H1 (cell line): ENCODE measurements around the gene LPP. TPM values are rescaled to one million over a fixed set of nuclear protein-coding genes. Genes with fewer than 3 reads are reported as not detected.

Source experiments
- CTCF ChIA-PET: fragments of 300-600 bp; sonication (Branson Sonifier 250); formaldehyde crosslinking; loops from one replicate; lab custom pipeline; 2021; ENCODE audit not compliant: partially characterized antibody; lab: Charles Lee
- POLR2A ChIA-PET: fragments of 300-600 bp; sonication (Branson Sonifier 250); formaldehyde crosslinking; loops from one replicate; lab custom pipeline; 2021; ENCODE audit warnings: inconsistent platforms; ENCODE audit not compliant: partially characterized antibody; lab: Charles Lee
- DNase-seq, 2 experiments: peaks; one replicate each; pipeline versions ENCODE4 v3.0.0 to v3.0.0-alpha.2; 2010 to 2022; ENCODE audit warnings: low spot score in 2 of 2, low read depth in 1 of 2, mixed read lengths in 1 of 2
- FAIRE-seq: peaks from 2 replicates; lab custom pipeline; 2011; peaks lifted over from hg19 to GRCh38; lab: Jason Lieb, UNC
- H2AFZ ChIP-seq: 2 replicates; pipeline ENCODE4 v1.8.1; 2012; ENCODE audit warnings: low read length, inconsistent platforms
- H2AK5ac ChIP-seq: 2 replicates; pipeline ENCODE4 v1.6.1; 2013; ENCODE audit warnings: low read depth, low read length
- H2BK120ac ChIP-seq: replicated peaks from 2 replicates; pipeline ENCODE3; 2013; ENCODE audit warnings: low read depth, low read length, inconsistent platforms
- H2BK12ac ChIP-seq: 2 replicates; pipeline ENCODE4 v1.6.1; 2013; ENCODE audit warnings: low read depth, low read length
- H2BK15ac ChIP-seq: 2 replicates; pipeline ENCODE4 v1.6.1; 2013; ENCODE audit warnings: low read length
- H2BK20ac ChIP-seq: 2 replicates; pipeline ENCODE4 v1.6.1; 2013; ENCODE audit warnings: low read length
- H2BK5ac ChIP-seq: 2 replicates; pipeline ENCODE4 v1.6.1; 2013; ENCODE audit warnings: low read depth, low read length
- H3K14ac ChIP-seq: 2 replicates; pipeline ENCODE4 v1.6.1; 2013; ENCODE audit warnings: inconsistent platforms; ENCODE audit not compliant: insufficient read length
- H3K18ac ChIP-seq: 2 replicates; pipeline ENCODE4 v1.6.1; 2013; ENCODE audit warnings: low read length; ENCODE audit errors: extremely low read depth
- H3K23ac ChIP-seq: 2 replicates; pipeline ENCODE4 v1.6.1; 2013; ENCODE audit warnings: inconsistent platforms; ENCODE audit not compliant: insufficient read length
- H3K23me2 ChIP-seq: 2 replicates; pipeline ENCODE4 v1.6.1; 2013; ENCODE audit warnings: low read depth, low read length
- H3K27ac ChIP-seq: 2 replicates; pipeline ENCODE4 v1.6.1; 2011; ENCODE audit warnings: low read depth, low read length, inconsistent platforms
- H3K27me3 ChIP-seq, 4 experiments: replicated peaks in 1 of 4; 1 replicate in 1 of 4; 2 replicates in 3 of 4; pipeline versions ENCODE4 v1.6.1 to v1.8.1; 2011 to 2013; ENCODE audit warnings: low read length in 3 of 4, mild to moderate bottlenecking in 3 of 4, inconsistent platforms in 2 of 4, mixed read lengths in 2 of 4, moderate library complexity in 1 of 4; ENCODE audit not compliant: control insufficient read depth in 3 of 4, insufficient read depth in 3 of 4; ENCODE audit errors: extremely low read depth in 1 of 4
- H3K36me3 ChIP-seq, 4 experiments: 2 replicates each; pipeline versions ENCODE4 v1.6.1 to v1.8.1; 2011 to 2013; ENCODE audit warnings: mild to moderate bottlenecking in 4 of 4, low read length in 3 of 4, moderate library complexity in 2 of 4, control low read depth in 1 of 4, inconsistent platforms in 1 of 4; ENCODE audit not compliant: insufficient read depth in 4 of 4, control insufficient read depth in 2 of 4
- H3K4ac ChIP-seq: replicated peaks from 2 replicates; pipeline ENCODE3; 2013; ENCODE audit warnings: low read length, low read depth, mixed read lengths, inconsistent platforms; ENCODE audit not compliant: insufficient read length
- H3K4me1 ChIP-seq, 4 experiments: replicated peaks in 1 of 4; 1 replicate in 1 of 4; 2 replicates in 3 of 4; pipeline versions ENCODE4 v1.6.1 to v1.8.1; 2011 to 2013; ENCODE audit warnings: low read length in 3 of 4, inconsistent platforms in 2 of 4, mixed read lengths in 1 of 4; ENCODE audit not compliant: insufficient read depth in 4 of 4, control insufficient read depth in 3 of 4
- H3K4me2 ChIP-seq, 2 experiments: 2 replicates each; pipeline versions ENCODE4 v1.6.1 to v1.8.1; 2011 to 2013; ENCODE audit warnings: low read depth in 2 of 2, low read length in 2 of 2, control low read depth in 1 of 2, inconsistent platforms in 1 of 2, mild to moderate bottlenecking in 1 of 2; ENCODE audit not compliant: insufficient read depth in 1 of 2
- H3K4me3 ChIP-seq, 4 experiments: fragments of 200-600, 300-600 bp in 1 of 4; sonication (generic), shearing (Covaris generic), sonication (Bioruptor Twin) in 1 of 4; 2 replicates each; pipeline versions ENCODE4 v1.5.1 to v1.8.1; 2011 to 2016; ENCODE audit warnings: low read length in 4 of 4, low read depth in 3 of 4, control low read depth in 2 of 4, inconsistent platforms in 2 of 4, mild to moderate bottlenecking in 2 of 4, mixed read lengths in 1 of 4, moderate library complexity in 1 of 4; ENCODE audit not compliant: insufficient read depth in 2 of 4; ENCODE audit errors: extremely low read depth in 1 of 4
- H3K56ac ChIP-seq: replicated peaks from 2 replicates; pipeline ENCODE3; 2013; ENCODE audit warnings: low read depth, mild to moderate bottlenecking, mixed read lengths, low read length, inconsistent platforms; ENCODE audit not compliant: insufficient read length
- H3K79me1 ChIP-seq: 2 replicates; pipeline ENCODE4 v1.6.1; 2013; ENCODE audit warnings: low read depth, low read length, control low read depth
- H3K79me2 ChIP-seq, 2 experiments: 2 replicates each; pipeline versions ENCODE4 v1.6.1 to v1.8.1; 2012 to 2013; ENCODE audit warnings: low read length in 2 of 2, mild to moderate bottlenecking in 2 of 2, inconsistent platforms in 1 of 2; ENCODE audit not compliant: insufficient read depth in 2 of 2, control insufficient read depth in 1 of 2
- H3K9ac ChIP-seq, 4 experiments: replicated peaks in 1 of 4; 1 replicate in 1 of 4; 2 replicates in 3 of 4; pipeline versions ENCODE4 v1.6.1 to v1.8.1; 2011 to 2013; ENCODE audit warnings: low read depth in 3 of 4, low read length in 3 of 4, control low read depth in 2 of 4, mild to moderate bottlenecking in 2 of 4, moderate library complexity in 2 of 4, inconsistent platforms in 1 of 4; ENCODE audit errors: extremely low read depth in 1 of 4
- H3K9me3 ChIP-seq, 2 experiments: 2 replicates each; pipeline versions ENCODE4 v1.6.1 to v1.8.1; 2012 to 2013; ENCODE audit warnings: mild to moderate bottlenecking in 2 of 2, moderate library complexity in 2 of 2, control low read depth in 1 of 2, inconsistent platforms in 1 of 2, low read depth in 1 of 2, low read length in 1 of 2, mixed read lengths in 1 of 2; ENCODE audit not compliant: insufficient read depth in 2 of 2
- H4K20me1 ChIP-seq, 2 experiments: replicated peaks in 1 of 2; 2 replicates each; pipeline versions ENCODE3 to v1.8.1; 2011 to 2013; ENCODE audit warnings: inconsistent platforms in 2 of 2, low read length in 2 of 2, mild to moderate bottlenecking in 1 of 2; ENCODE audit not compliant: insufficient read depth in 2 of 2, control insufficient read depth in 1 of 2
- H4K5ac ChIP-seq: 2 replicates; pipeline ENCODE4 v1.6.1; 2013; ENCODE audit warnings: low read length, low read depth, mixed read lengths, inconsistent platforms; ENCODE audit not compliant: insufficient read length
- H4K8ac ChIP-seq: 2 replicates; pipeline ENCODE4 v1.8.0; 2013; ENCODE audit warnings: mild to moderate bottlenecking, moderate library complexity, low read length, inconsistent platforms; ENCODE audit not compliant: insufficient read depth; ENCODE audit errors: extremely low read depth
- H4K91ac ChIP-seq: replicated peaks from 2 replicates; pipeline ENCODE3; 2013; ENCODE audit warnings: low read length, mixed read lengths, inconsistent platforms; ENCODE audit not compliant: insufficient read length
- CHD2 ChIP-seq: IDR thresholded peaks from 2 replicates; pipeline ENCODE4 v1.6.1; 2012; ENCODE audit warnings: low read length, improper control_type of control experiment
- FOSL1 ChIP-seq: IDR thresholded peaks from 2 replicates; pipeline ENCODE4 v1.6.1; 2011; ENCODE audit warnings: mild to moderate bottlenecking, low read depth, low read length, moderate library complexity; ENCODE audit not compliant: insufficient read depth
- HDAC2 ChIP-seq, 2 experiments: fragments of 300-600 bp in 1 of 2; sonication (generic) in 1 of 2; IDR thresholded peaks; 2 replicates each; pipeline ENCODE4 v1.6.1; 2011 to 2012; ENCODE audit warnings: low read depth in 2 of 2, low read length in 2 of 2, mild to moderate bottlenecking in 2 of 2, moderate library complexity in 2 of 2, borderline replicate concordance in 1 of 2, inconsistent platforms in 1 of 2
- PHF8 ChIP-seq: fragments of 200-600 bp; sonication (generic); conservative IDR thresholded peaks from 2 replicates; pipeline ENCODE4 v1.7.1; 2012; ENCODE audit warnings: low read depth, mild to moderate bottlenecking, inconsistent platforms, low read length, moderate library complexity
- POLR2A ChIP-seq, 2 experiments: IDR thresholded peaks; 1 replicate in 1 of 2; 2 replicates in 1 of 2; pipeline ENCODE4 v1.6.1; 2011; ENCODE audit warnings: low read depth in 2 of 2, low read length in 2 of 2, mild to moderate bottlenecking in 2 of 2; ENCODE audit errors: control extremely low read depth in 1 of 2
- SAP30 ChIP-seq: fragments of 300-600 bp; sonication (generic); IDR thresholded peaks from 2 replicates; pipeline ENCODE4 v1.7.1; 2012; ENCODE audit warnings: low read length, moderate library complexity, mild to moderate bottlenecking, inconsistent platforms; ENCODE audit not compliant: insufficient read depth, insufficient replicate concordance
- SIRT6 ChIP-seq: IDR thresholded peaks from one replicate; pipeline ENCODE4 v1.7.1; 2012; ENCODE audit warnings: low read length, inconsistent platforms
- SP2 ChIP-seq: IDR thresholded peaks from 2 replicates; pipeline ENCODE4 v1.6.1; 2012; ENCODE audit warnings: mild to moderate bottlenecking, low read length, inconsistent platforms
- SUZ12 ChIP-seq: fragments of 200-600 bp; sonication (generic); IDR thresholded peaks from 2 replicates; pipeline ENCODE4 v1.6.1; 2012; ENCODE audit warnings: mild to moderate bottlenecking, inconsistent platforms, low read length, moderate library complexity, mixed read lengths
- WGBS, 2 experiments: shearing (Covaris generic) in 1 of 2; methylation state at CpG; one replicate each; pipeline versions ENCODE4 v1.1.6 to v1.1.7; 2013 to 2015; ENCODE audit warnings: low lambda C conversion rate in 2 of 2, mixed read lengths in 2 of 2, inconsistent platforms in 1 of 2, low coverage in 1 of 2, missing lambda C conversion rate in 1 of 2; ENCODE audit not compliant: insufficient replicate concordance in 2 of 2, insufficient coverage in 1 of 2, insufficient read length in 1 of 2; ENCODE audit errors: extremely low coverage in 1 of 2, missing lambda C conversion rate in 1 of 2; 5-methylcytosine and 5-hydroxymethylcytosine counted together
- polyA plus RNA-seq, 7 experiments: library from polyadenylated mRNA; depleted of rRNA in 3 of 7; stranded (reverse) in 5 of 7; unstranded in 2 of 7; fragments of >200 nt in 5 of 7; fragments of 200-250 nt in 2 of 7; gene quantifications; 1 replicate in 5 of 7; 2 replicates in 1 of 7; 4 replicates in 1 of 7; pipeline versions ENCODE4 v1.2.1 to v1.2.3, GENCODE V29; 2011 to 2013; ENCODE audit warnings: missing spikeins in 2 of 7, mixed read lengths in 2 of 7
- total RNA-seq: library from RNA; stranded (reverse); fragmentation: NEBNext Ultra II Directional; extraction: Animal tissue kit (Norgen Biotek cat#: 25700); gene quantifications from 2 replicates; pipeline ENCODE4 v1.2.1, GENCODE V29; 2021
- TF ChIP-seq, protein P1 (sequence below): IDR thresholded peaks from 2 replicates; pipeline ENCODE4 v1.6.1; 2011; ENCODE audit warnings: low read length, improper control_type of control experiment
- TF ChIP-seq, protein P2 (sequence below): IDR thresholded peaks from 2 replicates; pipeline ENCODE4 v1.6.1; 2011; ENCODE audit warnings: low read depth, mild to moderate bottlenecking, low read length; ENCODE audit not compliant: insufficient read depth

Gene LPP
- total and polyA plus RNA-seq, 2 of the 8 experiments (the other 6 are each of a cell fraction or from before 2014, with no cell fraction given) = 10.0 to 53.3 TPM

DNA sequence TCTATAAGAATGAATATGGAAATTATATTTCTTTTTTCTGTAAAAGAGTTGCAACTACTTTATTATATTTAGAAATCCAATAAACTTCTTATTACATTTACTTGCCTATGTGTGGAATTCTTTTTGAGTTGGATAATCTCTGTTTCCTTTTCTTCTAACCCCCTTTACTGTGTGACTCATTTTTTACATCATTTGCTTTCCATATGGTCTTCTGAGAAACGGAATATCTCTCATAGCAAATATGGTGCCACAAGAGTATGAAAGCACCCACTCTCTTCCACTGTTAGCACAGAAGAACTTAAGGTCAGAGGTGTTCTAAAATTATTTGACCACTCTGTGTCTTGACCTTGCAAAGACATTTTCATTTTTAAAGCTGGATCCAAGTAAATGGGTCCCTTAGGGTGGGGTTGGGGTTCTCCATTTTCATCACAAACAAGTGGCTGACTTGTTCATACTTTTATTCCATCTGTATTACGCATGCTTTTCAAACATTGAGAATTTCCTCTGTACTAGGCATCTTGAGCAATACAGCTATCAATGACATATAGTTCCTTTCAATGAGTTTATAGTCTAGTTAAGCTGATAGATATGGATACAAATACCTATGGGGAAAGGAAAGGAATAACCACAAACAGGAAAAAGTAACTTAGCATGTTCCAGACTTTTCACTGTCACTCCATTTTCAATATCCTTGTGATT lies 736.8 kb downstream of the LPP start:
- Histone ChIP-seq H3K18ac (no peak overlapping the region), H2BK120ac (no peak overlapping the region), H4K8ac (no peak overlapping the region), H3K4me3 (no peak overlapping the region), H2AK5ac (no peak overlapping the region), H4K91ac (no peak overlapping the region), H3K4ac (no peak overlapping the region), H4K5ac (no peak overlapping the region), H2BK12ac (no peak overlapping the region), H3K14ac (no peak overlapping the region), H3K27ac (no peak overlapping the region), H3K9me3 (no peaks in the 10 kb centered on the region), H3K23me2 (no peaks in the 10 kb centered on the region), H3K23ac (no peak overlapping the region), H3K56ac (no peak overlapping the region), H3K79me2 (no peaks in the 10 kb centered on the region), H3K36me3 (no peaks in the 10 kb centered on the region), H2BK5ac (no peak overlapping the region), H2BK15ac (no peak overlapping the region), H2BK20ac (no peak overlapping the region), H3K4me2 (no peak overlapping the region), H3K79me1 (no peaks in the 10 kb centered on the region), H3K27me3 (no peaks in the 10 kb centered on the region), H3K4me1 (no peaks in the 10 kb centered on the region), H2AFZ (no peak overlapping the region), H3K9ac (no peak overlapping the region), H4K20me1 (no peaks in the 10 kb centered on the region)
- WGBS, 2 experiments = 81% methylated on average over 2 of the region's 2 CpGs; no CpG with 5 or more reads in 1 of the 2 experiments
- ChIA-PET CTCF (interaction anchor here (0.6 kb wide), 1 partner anchor 53 kb away, joined by 3 read pairs; no protein-coding TSS in a partner anchor), POLR2A (no interaction called here)
- FAIRE-seq = no peak
- DNase-seq = no peak
- TF ChIP-seq SIRT6 (no peak), SAP30 (no peak), SUZ12 (no peak), PHF8 (no peak), FOSL1 (no peak), HDAC2 (IDR thresholded peaks at IDR 0.05; ENCODE audit: borderline replicate concordance in 1 of 2, low read depth in 2 of 2, low read length in 2 of 2) (no peak), SP2 (no peak), POLR2A (IDR thresholded peaks at IDR 0.05; ENCODE audit: control extremely low read depth in 1 of 2, low read depth in 2 of 2, low read length in 2 of 2) (no peak), CHD2 (no peak)
- TF ChIP-seq, protein P1, sequence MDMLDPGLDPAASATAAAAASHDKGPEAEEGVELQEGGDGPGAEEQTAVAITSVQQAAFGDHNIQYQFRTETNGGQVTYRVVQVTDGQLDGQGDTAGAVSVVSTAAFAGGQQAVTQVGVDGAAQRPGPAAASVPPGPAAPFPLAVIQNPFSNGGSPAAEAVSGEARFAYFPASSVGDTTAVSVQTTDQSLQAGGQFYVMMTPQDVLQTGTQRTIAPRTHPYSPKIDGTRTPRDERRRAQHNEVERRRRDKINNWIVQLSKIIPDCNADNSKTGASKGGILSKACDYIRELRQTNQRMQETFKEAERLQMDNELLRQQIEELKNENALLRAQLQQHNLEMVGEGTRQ = no peak
- TF ChIP-seq, protein P2, sequence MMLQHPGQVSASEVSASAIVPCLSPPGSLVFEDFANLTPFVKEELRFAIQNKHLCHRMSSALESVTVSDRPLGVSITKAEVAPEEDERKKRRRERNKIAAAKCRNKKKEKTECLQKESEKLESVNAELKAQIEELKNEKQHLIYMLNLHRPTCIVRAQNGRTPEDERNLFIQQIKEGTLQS = no peak
